ENCODE results near the gene AMZ1.
"Not testable (repeated sequence)": the region's sequence is repeated elsewhere in the genome, so short reads cannot be mapped to it uniquely, and the experiment has no call there.

AMZ1 gene

GRCh38 chr7:2673934-2674333 lies 14.1 kb upstream of the AMZ1 start:
- no peak overlapping the region for H3K4me3 ChIP-seq (ENCODE audit: low read length)
- peaks cover 9% of the 10 kb centered on the region for H3K9me3 ChIP-seq (ENCODE audit: control insufficient read depth, low read length)
- H3K36me3 ChIP-seq (ENCODE audit: control insufficient read depth, insufficient read depth, low read length, severe bottlenecking) = no peaks in the 10 kb centered on the region
- H3K9ac ChIP-seq (ENCODE audit: low read length) = no peak overlapping the region
- H3K4me1 ChIP-seq (ENCODE audit: control insufficient read depth, insufficient read depth, low read length) = no peaks in the 10 kb centered on the region
- no peaks in the 10 kb centered on the region for H3K27me3 ChIP-seq (replicated peaks; ENCODE audit: control insufficient read depth, insufficient read depth, low read length)
- no peak for DNase-seq (ENCODE audit: low read depth)

- H3K9me3 ChIP-seq (ENCODE audit: control insufficient read depth, low read length) = peaks cover 9% of the 10 kb centered on the region
- no peaks in the 10 kb centered on the region for H3K4me1 ChIP-seq (ENCODE audit: control insufficient read depth, insufficient read depth, low read length)
- peaks cover 7% of the 10 kb centered on the region for H3K27me3 ChIP-seq (replicated peaks; ENCODE audit: control insufficient read depth, insufficient read depth, low read length)
- DNase-seq (ENCODE audit: low read depth) = no peak
- no peak overlapping the region for H3K9ac ChIP-seq (ENCODE audit: low read length)
- H3K36me3 ChIP-seq (ENCODE audit: control insufficient read depth, insufficient read depth, low read length, severe bottlenecking) = no peaks in the 10 kb centered on the region
- H3K4me3 ChIP-seq (ENCODE audit: low read length) = no peak overlapping the region
Observed at GRCh38 chr7:2675256-2675764, 12.7 kb upstream of the AMZ1 start.

- DNase-seq (ENCODE audit: low read depth); H3K9ac ChIP-seq (ENCODE audit: low read length); H3K36me3 ChIP-seq (ENCODE audit: control insufficient read depth, insufficient read depth, low read length, severe bottlenecking); H3K4me3 ChIP-seq (ENCODE audit: low read length); H3K4me1 ChIP-seq (ENCODE audit: control insufficient read depth, insufficient read depth, low read length); H3K9me3 ChIP-seq (ENCODE audit: control insufficient read depth, low read length): not testable (repeated sequence)
- peaks cover 10% of the 10 kb centered on the region for H3K27me3 ChIP-seq (replicated peaks; ENCODE audit: control insufficient read depth, insufficient read depth, low read length)
Observed at GRCh38 chr7:2676576-2676975, 11.4 kb upstream of the AMZ1 start.

GRCh38 chr7:2678454-2678853 lies 9.5 kb upstream of the AMZ1 start:
- not testable (repeated sequence) for H3K9me3 ChIP-seq (ENCODE audit: control insufficient read depth, low read length); DNase-seq (ENCODE audit: low read depth); H3K4me1 ChIP-seq (ENCODE audit: control insufficient read depth, insufficient read depth, low read length); H3K36me3 ChIP-seq (ENCODE audit: control insufficient read depth, insufficient read depth, low read length, severe bottlenecking); H3K4me3 ChIP-seq (ENCODE audit: low read length); H3K9ac ChIP-seq (ENCODE audit: low read length)
- peaks cover 10% of the 10 kb centered on the region for H3K27me3 ChIP-seq (replicated peaks; ENCODE audit: control insufficient read depth, insufficient read depth, low read length)

- H3K9ac ChIP-seq (ENCODE audit: low read length); H3K36me3 ChIP-seq (ENCODE audit: control insufficient read depth, insufficient read depth, low read length, severe bottlenecking); H3K4me1 ChIP-seq (ENCODE audit: control insufficient read depth, insufficient read depth, low read length); DNase-seq (ENCODE audit: low read depth); H3K9me3 ChIP-seq (ENCODE audit: control insufficient read depth, low read length); H3K4me3 ChIP-seq (ENCODE audit: low read length): not testable (repeated sequence)
- peaks cover 10% of the 10 kb centered on the region for H3K27me3 ChIP-seq (replicated peaks; ENCODE audit: control insufficient read depth, insufficient read depth, low read length)
Observed at GRCh38 chr7:2679135-2680127, 8.6 kb upstream of the AMZ1 start.

- DNase-seq (ENCODE audit: low read depth) = no peak
- Histone ChIP-seq H3K9ac (ENCODE audit: low read length) (no peak overlapping the region), H3K27me3 (replicated peaks; ENCODE audit: control insufficient read depth, insufficient read depth, low read length) (peaks cover 10% of the 10 kb centered on the region), H3K4me3 (ENCODE audit: low read length) (no peak overlapping the region), H3K9me3 (ENCODE audit: control insufficient read depth, low read length) (peaks cover 3% of the 10 kb centered on the region), H3K36me3 (ENCODE audit: control insufficient read depth, insufficient read depth, low read length, severe bottlenecking) (no peaks in the 10 kb centered on the region), H3K4me1 (ENCODE audit: control insufficient read depth, insufficient read depth, low read length) (no peaks in the 10 kb centered on the region)
Observed at GRCh38 chr7:2680256-2680655, 7.7 kb upstream of the AMZ1 start.

- peak; percentile 88 for DNase-seq (ENCODE audit: low read depth)
- H3K9ac ChIP-seq (ENCODE audit: low read length) = no peak overlapping the region
- no peaks in the 10 kb centered on the region for H3K9me3 ChIP-seq (ENCODE audit: control insufficient read depth, low read length)
- H3K4me1 ChIP-seq (ENCODE audit: control insufficient read depth, insufficient read depth, low read length) = no peaks in the 10 kb centered on the region
- H3K27me3 ChIP-seq (replicated peaks; ENCODE audit: control insufficient read depth, insufficient read depth, low read length) = peaks cover 12% of the 10 kb centered on the region
- no peaks in the 10 kb centered on the region for H3K36me3 ChIP-seq (ENCODE audit: control insufficient read depth, insufficient read depth, low read length, severe bottlenecking)
- no peak overlapping the region for H3K4me3 ChIP-seq (ENCODE audit: low read length)
Observed at GRCh38 chr7:2680792-2681490, 7.1 kb upstream of the AMZ1 start.

- DNase-seq (ENCODE audit: low read depth) = no peak
- Histone ChIP-seq H3K27me3 (replicated peaks; ENCODE audit: control insufficient read depth, insufficient read depth, low read length) (peaks cover 14% of the 10 kb centered on the region), H3K4me3 (ENCODE audit: low read length) (no peak overlapping the region), H3K9me3 (ENCODE audit: control insufficient read depth, low read length) (no peaks in the 10 kb centered on the region), H3K36me3 (ENCODE audit: control insufficient read depth, insufficient read depth, low read length, severe bottlenecking) (no peaks in the 10 kb centered on the region), H3K4me1 (ENCODE audit: control insufficient read depth, insufficient read depth, low read length) (no peaks in the 10 kb centered on the region), H3K9ac (ENCODE audit: low read length) (no peak overlapping the region)
Observed at GRCh38 chr7:2681929-2682799, 5.8 kb upstream of the AMZ1 start.

GRCh38 chr7:2684501-2684900 lies 3.5 kb upstream of the AMZ1 start:
- no peak for DNase-seq (ENCODE audit: low read depth)
- Histone ChIP-seq H3K4me3 (ENCODE audit: low read length) (no peak overlapping the region), H3K9ac (ENCODE audit: low read length) (no peak overlapping the region), H3K4me1 (ENCODE audit: control insufficient read depth, insufficient read depth, low read length) (peaks cover 5% of the 10 kb centered on the region), H3K27me3 (replicated peaks; ENCODE audit: control insufficient read depth, insufficient read depth, low read length) (peaks cover 20% of the 10 kb centered on the region), H3K9me3 (ENCODE audit: control insufficient read depth, low read length) (no peaks in the 10 kb centered on the region), H3K36me3 (ENCODE audit: control insufficient read depth, insufficient read depth, low read length, severe bottlenecking) (no peaks in the 10 kb centered on the region)

GRCh38 chr7:2686101-2686500 lies 1.9 kb upstream of the AMZ1 start:
- Histone ChIP-seq H3K9me3 (ENCODE audit: control insufficient read depth, low read length) (no peaks in the 10 kb centered on the region), H3K4me1 (ENCODE audit: control insufficient read depth, insufficient read depth, low read length) (peaks cover 9% of the 10 kb centered on the region), H3K4me3 (ENCODE audit: low read length) (no peak overlapping the region), H3K27me3 (replicated peaks; ENCODE audit: control insufficient read depth, insufficient read depth, low read length) (peaks cover 14% of the 10 kb centered on the region), H3K36me3 (ENCODE audit: control insufficient read depth, insufficient read depth, low read length, severe bottlenecking) (no peaks in the 10 kb centered on the region), H3K9ac (ENCODE audit: low read length) (no peak overlapping the region)
- no peak for DNase-seq (ENCODE audit: low read depth)

All from adipocyte (in vitro differentiated cells).